Measurements from ENCODE around the gene KRTAP9-2.

- no peak for TF ChIP-seq POLR2AphosphoS5 (IDR thresholded peaks at IDR 0.05; ENCODE audit: low read depth, low read length)
- no peak for TF ChIP-seq CTCF (IDR thresholded peaks at IDR 0.05)
- no peak for TF ChIP-seq MXI1 (IDR thresholded peaks at IDR 0.05; ENCODE audit: low read depth, low read length)
These were observed 49.6 kb upstream of the KRTAP9-2 start for GRCh38 chr17:41176744-41177387.

All from SK-N-SH (cell line).